Right forelimb (tissue), 1 donor: ENCODE measurements around the gene KIF21B.
A peak's percentile ranks its signal among the peaks of the same experiment; 100 is the strongest.

ENCODE experiments used
- DNase-seq: peaks from one replicate; pipeline ENCODE4 v3.0.0-alpha.2; 2018

Gene KIF21B

DNA sequence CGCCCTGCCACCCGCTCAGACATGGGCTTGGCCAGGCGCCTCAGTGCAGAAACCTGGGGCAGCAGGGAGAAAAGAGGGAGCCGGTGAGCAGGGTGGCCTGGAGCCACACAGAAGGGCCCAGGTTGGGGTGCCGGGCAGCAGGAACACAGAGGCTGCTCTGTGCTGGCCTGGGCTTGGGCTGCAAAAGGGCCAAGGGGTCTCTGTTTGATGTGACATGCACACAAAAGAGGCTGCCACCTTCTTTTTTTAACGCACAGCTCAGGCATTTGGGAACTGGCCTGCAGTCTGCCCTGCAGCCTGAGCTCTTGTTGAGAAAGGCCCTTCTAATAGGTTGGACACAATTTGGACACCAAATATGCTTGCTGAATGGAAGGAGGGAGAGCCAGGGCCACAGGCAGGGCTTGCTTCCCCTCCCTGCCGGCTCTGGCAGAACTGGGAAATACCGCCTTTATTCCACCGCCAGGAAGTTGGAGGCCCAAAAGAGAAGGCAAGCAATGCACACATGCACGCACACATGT, 32.4 kb downstream of the KIF21B start:
- peak; percentile 75 for DNase-seq

DNA sequence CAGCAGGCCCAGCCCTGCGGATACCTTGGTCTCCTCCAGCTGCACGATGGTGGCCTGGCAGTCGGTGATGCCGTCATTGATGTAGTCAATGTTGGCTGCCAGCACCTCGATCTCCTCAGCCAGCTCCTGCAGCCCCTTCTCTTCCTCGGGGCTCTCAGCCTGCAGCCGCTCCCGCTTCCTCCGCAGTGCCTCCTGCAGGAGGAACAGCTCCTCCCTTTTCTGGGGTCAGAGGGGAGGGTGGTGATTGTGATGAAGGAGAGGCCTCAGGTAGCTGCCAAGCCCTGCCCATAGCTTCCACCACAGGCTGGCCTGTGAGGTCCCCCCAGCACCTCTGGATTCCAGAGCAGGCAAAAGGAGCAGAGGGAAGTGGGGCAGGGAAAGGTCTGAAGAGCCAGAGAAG, 33.4 kb downstream of the KIF21B start:
- no peak for DNase-seq

DNA sequence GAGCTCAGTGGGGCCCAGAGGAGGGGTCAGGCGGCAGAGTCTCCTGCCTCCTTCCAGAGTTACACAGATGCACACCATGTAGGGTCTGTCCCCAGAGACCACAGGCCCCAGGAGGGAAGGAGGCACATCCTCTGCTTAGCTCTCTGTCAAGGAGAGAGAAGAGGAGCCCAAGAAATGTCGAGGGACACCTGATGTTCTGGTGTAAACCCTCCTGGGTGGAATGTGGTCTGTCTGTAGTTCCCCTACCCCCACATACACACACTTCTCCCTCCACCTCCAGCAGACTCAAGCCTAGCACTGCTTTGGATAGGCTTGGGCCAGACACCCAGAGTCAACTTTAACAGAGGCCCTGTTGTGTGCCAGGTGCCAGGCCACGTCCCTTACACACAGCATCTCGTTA, 34.2 kb downstream of the KIF21B start:
- DNase-seq, result no peak

DNA sequence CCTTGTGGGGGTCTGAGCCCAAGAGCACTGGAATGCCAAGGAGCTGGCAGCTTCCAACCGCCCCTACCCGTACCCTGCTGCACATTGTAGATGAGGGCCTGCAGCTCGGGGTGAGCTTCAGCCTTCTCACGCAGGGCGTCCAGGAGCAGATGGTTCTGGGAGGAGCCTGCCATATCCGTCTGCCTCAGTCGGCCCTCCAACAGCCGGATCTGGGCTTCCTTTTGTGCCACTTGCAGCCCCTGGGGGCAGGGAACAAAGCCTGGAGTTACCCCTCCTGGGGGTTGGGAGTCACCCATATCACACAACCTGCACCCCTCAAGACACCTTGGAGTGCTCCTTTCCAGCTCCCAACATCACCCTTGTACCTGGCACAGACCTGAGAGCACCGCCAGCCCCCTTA, 34.8 kb downstream of the KIF21B start:
- DNase-seq, result no peak

DNA sequence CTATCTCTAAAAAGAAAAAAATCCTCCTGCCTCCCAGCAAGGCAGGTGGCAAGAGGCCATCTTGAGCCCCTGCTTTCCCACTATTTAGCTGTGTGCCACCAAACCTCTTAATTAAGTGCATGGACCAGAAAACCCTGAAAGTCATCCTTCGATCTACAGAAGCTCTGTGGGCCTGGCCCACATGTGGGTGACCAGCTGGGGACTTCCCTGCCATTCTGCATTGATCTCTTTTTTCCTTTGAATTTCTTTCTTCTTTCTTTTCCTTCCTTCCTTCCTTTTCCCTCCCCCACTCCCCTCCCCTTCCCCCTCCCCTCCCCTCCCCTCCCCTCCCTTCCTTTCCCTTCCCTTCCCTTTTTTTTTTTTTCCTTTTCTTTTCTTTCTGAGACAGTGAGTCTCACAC, 38.0 kb downstream of the KIF21B start:
- no peak for DNase-seq

DNA sequence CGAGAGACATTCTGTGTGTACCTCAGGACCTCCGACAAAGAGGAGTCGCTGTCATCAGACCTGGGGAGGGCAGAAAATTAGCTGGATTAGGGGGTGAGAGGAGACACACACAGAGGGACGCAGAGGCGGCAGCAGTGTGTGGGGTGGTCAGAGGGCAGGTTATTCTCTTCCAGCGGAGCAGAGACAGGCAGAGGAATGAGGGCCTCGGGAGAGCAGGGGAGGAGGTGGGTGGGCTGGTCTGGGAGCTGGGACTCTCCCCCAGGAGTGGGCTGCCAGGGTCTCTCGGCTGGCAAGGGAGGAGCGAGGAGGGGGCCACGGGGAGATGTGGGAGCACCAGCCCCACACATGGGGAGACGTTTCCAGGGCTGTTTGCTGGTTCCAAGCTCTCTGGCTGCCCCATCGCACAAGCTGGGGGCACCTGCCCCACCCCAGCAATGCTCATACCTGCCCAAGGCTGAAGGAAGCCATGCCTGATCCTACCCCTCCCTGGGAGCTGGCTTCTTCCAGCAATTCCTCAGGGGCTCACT, 40.4 kb downstream of the KIF21B start:
- DNase-seq, result no peak

DNA sequence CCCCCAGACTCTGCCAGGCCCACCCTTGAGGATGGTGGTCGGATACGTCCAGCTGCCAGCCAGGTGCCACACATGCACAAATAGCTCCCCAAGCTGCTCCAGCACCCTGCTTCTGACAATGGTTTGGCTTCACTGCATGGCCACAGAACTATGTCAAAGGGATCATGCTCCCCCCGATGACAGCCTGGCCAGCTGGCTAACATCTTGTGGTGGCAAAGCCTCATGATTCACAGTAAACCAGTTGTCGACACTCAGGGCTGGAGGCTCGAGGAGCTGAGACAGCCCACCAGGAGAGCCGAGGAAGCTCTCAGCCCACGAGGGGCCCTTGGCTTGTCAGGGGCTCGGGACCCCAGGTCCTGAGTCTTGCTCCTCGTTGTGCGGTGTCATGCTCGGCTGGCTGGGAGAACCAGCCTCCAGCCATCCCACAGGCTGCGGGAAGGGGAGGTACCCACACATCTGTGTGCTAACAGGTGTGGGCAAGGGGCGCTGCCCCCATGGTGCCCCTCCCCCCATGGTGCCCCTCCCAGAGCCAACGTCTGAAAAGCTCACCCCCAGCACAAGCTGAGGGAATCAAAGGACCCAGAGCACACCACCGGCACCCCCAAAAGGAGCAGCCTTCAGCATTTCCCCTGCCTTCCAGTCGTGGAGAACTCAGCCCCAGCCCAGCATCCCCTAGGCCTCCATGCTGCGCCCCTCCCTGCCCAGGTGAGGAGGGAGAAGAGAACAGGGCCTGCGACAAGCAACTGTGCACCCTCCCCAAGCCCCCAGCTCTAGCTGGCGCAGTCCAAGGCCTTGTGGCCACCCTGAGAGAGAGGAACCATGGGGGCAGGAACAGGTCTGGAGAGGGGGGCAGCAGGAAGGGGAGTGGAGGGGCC, 41.2 kb downstream of the KIF21B start:
- DNase-seq, result no peak

DNA sequence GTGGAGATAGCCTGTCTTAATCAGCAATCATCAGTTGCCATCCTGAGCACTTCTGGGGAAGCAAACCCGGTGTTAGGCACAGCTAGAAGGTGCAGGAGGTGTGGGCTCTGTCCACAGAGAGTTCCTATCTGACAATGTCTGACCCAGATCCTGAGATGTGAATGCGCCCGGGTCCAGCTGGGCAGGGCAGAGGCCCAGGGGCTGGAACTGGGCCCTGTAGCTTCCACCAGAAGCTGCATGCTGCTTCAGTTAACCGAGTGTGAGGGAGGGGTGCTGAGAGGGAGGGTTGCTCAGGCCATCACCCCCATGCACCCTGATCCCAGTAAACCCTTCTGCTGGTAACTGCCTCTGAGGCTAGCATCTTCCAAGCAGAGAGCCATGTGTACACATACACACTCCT, 42.2 kb downstream of the KIF21B start:
- DNase-seq, result no peak

DNA sequence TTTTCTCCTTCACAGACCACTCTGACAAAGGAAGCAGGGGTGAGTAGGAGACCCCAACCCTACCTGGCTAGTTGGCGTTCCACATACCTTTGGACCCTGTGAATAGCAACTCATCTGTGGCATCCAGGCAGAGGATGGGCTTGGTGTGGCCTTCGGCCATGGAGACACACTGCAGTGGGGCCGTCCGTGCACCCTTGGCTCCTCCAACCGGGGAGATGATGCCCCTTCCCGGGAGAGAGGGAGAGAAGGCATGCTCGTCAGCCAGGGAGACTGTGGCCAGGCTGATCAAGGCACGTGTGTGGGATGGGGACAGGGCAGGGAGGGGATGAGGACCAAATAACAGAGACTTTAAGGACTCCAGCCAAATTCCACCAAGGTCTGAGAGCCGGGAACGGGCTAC, 42.6 kb downstream of the KIF21B start:
- DNase-seq, result no peak

DNA sequence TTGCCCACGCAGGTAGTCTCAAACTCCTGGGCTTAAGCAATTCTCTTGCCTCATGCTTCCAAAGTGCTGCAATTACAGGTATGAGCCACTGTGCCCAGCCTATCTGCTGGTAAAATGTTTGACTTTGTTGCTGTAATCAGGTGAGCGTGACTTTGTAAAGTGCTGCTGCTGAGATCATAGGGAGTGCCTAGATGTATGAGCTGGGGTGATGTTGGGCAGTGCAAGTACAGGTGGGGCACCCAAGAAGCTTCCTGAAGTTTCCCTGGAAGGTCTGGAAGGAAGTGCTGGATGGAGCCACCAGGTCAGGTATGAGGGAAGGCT, 43.1 kb downstream of the KIF21B start:
- DNase-seq, result no peak

DNA sequence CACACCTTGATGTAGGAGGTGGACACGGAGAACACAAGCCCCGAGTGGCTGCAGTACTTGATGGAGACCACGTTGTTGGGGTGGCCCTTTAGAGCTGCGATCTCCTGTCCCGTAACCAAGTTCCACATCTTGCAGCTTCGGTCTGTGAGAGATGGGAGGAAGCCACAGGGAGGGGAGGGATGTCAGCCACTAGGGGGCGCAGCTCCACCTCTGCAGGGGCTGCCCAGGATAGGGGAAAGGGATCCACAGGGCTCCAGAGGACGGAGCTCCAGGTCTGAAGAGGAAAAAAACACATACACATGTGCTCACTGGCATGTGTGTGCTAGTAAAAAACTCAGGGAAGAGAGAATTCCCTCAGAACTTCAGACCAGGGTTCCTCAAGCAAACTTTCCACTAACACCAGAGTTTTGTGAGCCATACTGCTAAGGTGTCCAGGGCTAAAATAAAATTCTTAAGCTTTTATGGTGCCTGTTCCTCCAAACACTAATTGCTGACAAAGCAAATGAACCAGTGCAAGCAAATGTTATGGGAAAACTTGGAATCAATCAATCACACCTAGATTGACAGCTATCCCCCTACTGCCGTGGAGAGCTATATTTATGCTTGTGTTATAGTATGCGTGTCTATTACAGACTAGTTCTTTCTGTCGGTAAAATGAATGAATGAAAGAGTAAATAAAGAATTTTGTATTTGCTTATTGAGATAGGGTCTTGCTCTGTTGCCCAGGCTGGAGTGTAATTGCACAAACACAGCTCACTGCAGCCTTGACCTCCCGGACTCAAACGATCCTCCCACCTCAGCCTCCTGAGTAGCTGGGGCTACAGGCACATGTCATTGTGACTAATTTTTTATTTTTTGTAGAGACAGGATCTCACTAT, 43.7 kb downstream of the KIF21B start:
- no peak for DNase-seq

DNA sequence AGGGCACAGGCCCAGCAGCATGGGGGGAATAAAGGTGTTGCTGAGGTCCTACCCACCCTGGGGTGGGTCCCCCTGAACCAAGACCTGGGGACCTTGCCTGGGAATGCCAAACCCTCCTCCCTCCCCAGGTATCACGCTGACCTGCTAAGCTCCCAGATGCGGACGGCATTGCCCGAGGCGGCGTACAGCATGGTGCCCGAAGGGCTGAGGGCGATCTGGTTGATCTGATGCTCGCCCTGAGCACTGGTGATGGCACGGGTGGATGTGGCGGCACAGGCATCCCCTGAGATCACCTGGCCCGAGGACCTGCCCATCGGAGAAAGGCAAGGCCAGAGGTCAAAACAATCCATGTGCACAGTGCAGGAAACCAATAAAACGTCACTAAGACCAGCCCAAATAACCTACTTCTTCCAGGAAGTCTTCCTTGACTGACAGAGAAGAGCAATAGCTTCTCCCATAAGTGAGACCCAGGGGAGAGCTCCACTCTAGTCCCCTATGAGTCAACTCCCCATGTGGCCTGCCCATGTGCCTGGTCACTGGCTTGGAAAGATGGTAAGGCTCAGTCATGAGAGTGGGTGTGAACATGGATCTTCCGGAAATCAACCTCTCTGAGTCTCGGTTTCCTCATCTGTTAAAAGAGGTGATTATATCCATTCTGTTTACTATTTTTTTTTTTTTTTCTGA, 46.3 kb downstream of the KIF21B start:
- DNase-seq, result no peak

DNA sequence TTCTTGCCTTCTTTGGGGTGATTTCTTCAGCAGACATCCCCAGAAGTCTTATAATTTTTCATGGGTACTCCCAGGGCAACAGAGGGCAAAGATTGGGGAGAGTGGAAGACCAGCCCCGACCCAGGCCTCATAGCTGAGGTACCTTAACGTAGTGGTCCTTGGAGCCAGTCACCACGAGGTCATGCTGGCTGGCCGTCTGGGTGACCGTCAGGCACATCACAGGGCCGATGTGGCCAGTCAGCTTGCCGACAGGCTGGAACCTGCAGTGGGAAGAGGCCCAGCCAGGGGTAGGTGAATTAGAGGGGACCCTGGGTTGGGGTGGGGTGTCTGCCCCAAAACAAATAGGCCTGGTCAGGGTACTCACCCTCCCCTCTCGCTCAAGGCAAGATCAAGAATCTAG, 46.9 kb downstream of the KIF21B start:
- DNase-seq, result no peak

DNA sequence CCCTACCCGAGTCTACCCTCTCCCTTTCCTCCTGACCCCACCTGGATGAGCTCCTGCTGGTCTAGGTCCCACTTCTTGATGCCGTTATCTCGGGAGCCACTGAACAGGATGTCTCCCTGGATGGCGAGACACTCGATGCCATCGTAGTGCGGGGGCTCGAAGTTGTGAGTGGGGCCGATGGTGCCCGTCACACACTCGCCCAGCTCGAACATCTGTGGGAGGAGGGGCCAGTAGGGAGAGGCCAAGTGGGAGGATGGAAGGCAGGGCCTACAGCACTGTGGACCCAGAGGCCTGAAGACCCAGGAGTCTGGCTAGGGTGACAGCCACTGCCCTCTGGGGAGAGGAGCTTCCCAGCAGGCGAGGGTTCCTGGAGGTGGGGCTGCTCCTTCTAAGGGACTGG, 48.1 kb downstream of the KIF21B start:
- no peak for DNase-seq

DNA sequence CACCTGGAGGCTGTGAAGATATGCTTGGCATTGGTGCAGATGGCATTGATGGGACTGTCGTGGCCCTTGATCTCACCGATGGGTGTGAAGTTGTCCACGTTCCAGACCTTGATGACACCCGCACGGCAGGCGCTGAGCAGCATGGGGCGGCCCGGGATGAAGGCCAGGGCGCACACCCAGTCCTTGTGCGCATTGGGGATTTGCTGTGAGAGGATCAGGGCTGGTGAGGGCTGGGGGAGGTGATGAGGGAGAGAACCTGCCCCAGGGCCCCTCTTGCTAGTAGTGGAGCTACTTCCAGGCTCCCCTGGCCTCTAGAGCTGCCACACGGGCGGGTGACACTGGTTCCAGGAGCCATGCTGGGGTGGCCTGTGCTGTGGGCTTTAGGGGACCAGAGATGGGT, 48.8 kb downstream of the KIF21B start:
- no peak for DNase-seq

DNA sequence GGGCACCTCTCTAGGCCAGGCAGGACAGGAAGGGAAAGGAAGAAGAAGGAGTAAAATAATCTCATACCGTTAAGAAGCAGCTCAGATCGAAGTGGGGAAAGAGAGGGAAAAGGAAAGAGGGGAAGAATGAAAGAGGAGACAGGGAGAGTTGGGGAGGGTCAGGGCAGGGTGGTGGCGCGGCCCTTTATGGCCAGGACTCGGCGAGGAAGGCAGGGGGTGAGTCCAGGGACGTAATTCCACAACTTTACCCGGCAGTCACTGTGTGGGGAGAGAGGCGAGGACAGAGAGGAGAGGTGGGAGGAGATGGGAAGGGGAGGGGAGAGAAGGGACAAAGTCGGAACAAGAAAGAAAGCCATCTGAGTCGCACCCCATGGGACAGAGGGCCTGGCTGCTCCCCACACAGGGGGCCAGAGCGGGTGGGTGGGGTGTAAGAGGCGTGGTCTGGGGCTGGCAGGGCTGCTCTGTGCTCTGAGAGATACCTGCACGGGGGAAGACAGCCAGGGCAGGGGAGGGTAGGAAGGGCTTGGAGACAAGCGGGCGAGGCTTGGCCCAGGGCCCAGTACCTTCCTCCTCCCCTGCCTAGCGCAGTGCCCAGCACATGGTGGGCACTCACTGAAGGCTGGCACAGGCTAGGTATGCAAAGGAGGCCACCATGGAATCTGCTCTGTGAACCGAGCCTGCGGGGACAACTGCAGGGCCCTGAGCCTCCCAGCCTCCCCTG, 49.4 kb downstream of the KIF21B start:
- DNase-seq, result peak; percentile 37

DNA sequence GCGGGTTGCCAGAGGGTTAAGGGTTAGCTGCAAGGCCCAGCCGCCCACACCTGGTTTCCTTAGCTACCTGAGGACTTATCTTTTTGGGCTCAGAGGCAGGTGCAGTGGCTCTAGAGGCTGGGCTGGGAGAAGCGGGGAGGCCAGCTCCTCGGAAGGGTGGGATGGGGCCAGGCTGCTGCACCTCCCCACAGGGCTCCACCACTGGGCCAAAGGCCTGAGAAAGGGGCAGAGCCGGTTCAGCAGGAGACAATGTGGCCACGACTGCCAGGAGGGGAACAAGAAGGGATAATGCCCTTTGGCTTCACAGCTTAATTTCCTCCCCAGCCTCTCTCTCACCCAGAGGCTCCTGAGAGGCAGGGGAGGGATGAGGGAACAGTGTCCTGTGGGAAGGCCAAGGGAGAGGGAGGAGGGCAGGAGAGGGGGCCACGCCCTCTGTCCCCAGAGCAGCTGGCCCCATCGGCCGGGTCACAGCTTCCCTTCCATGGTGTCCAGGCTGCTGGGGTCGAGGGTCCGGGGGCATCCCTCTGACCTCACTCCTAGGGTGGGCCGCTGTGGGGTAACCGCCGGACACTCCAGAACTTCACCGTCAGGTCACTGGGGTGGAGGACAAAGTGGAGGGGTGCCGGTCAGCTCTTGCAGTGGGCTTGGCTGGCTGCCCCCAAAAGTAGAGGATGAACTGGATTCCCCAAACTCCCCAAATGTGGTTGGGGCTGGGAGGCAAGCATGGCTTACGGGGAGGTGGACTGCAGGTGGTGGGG, 50.4 kb downstream of the KIF21B start:
- no peak for DNase-seq

DNA sequence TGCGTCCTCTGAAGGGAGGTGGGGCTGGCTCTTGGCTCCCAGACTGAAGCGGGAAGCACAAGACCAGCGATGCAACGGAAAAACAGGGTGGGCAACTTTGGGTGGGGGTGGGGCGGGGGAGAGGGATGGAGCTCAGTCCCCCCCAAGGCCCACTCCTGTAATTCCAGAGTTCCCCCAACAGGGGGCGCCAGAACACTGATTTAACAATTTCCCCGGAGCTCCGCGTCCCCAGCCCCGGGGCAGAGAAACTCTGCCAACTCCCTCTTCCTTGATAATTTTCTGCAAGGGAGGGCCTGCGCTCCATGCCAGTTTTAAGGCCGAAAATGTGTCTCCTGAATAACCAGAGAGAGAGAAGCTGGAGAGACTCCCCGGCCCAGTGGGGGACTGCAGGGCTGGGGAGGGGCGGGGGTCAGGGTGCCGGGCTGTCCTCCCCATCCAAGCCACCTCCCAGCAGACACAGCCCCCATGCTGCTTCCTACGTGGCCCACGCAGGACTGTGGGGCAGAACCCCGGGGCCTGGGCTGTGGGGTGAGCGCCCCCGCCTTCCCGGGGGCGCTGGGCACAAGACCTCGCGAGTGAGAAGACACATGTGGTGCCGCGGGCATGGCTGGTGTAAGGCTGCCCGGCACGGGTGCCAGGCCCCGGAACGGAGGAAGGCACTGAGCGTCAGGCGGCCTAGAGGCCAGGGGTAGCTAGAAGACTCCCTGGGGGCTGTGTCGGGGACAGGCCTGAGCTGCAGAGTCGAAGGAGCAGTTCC, 51.4 kb downstream of the KIF21B start:
- peak; percentile 82 for DNase-seq

DNA sequence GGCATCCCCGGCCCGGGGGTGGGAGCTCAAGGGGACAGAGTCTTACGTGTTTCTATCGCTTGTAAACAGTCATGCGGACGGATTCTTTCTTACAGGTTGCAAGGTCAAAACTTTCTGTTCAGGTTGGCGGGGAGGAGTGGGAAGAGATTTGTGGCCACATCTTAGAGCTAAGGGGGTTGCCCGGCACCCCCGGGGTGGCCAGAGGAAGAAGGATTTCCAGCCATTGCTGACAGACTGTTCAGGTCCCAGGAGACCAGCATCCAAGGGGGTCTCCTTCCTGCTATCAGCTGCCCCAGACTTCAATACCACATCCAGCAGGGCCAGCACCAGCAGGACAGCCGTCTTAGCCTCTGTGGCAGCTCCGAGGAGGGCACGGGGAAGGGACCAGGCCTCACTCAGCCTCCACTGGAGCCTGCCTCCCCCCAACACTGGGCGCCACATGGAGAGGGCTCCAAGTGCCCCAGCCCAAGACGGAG, 52.0 kb downstream of the KIF21B start:
- no peak for DNase-seq

DNA sequence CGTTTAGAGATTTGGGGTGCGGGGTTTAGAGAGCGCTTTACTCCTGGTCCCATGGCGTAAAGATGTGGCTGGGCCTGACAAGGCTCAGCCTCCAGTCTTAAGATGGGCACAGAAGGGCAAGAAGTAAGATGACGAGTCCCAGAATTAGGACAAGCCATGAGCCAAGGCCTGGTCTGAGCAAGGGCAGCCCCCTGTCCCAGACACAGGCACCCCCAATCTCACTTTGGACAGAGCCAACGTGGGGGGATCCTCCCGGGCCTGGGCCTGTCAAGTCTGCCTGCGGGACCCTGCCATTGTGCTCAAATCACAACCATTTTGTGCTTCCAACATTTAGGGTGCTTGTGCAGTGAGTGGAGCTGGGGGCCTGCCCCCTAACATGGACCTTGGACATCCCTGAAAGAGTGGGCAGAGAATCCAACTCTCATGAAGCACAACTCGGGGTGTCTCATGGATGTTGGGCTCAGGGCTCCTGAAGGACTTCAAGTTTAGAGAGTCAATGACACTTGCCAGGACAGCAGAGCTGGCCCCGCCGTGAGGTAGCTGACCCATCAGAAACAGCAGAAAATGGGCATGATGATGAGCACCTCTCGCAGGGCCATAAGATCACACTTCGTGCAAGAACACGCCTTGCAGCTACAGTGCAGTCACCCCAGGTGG, 52.6 kb downstream of the KIF21B start:
- DNase-seq, result no peak
